ENCODE data around the gene NDUFA9. TPM values are rescaled to one million over a fixed set of nuclear protein-coding genes. Genes with fewer than 3 reads are reported as not detected.

Gene NDUFA9
- total RNA-seq, 3 donors from 2014 or later, result 136 to 198 (median 186) TPM

GRCh38 chr12:4609071-4609470 lies 39.8 kb upstream of the NDUFA9 start:
- no peak for DNase-seq
- intact Hi-C loops (cut with DNase I, micrococcal nuclease), result loop anchor here in 1 of 2 donors (10.0 kb wide), 1 partner anchor 146 kb away; no protein-coding TSS in a partner anchor
- H3K4me3 ChIP-seq, result no peak overlapping the region

DNA sequence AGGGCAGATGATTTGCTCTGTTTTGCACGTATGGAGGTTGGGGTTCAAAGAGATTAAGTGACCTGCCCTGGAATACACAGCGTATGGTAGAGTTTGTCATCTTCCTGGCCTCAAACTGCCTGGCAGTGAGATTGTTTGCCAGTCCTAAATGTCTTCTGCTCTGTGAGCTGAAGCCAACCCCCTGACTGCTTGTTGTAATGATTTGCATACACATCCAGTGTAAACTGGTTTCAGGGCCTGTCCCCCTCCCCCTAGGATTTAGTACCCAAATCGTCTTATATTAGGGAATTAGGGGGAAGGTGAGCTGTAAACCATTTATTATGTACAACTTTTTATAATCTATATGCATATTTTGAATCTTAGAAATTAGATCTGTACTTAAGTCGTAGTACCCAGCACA lies 38.4 kb upstream of the NDUFA9 start:
- DNase-seq (no peak), ATAC-seq (no peak)
- intact Hi-C loops (cut with DNase I, micrococcal nuclease), result no loop called here
- H3K9me3 ChIP-seq, result no peaks in the 10 kb centered on the region
- H3K4me3 ChIP-seq, result no peak overlapping the region
- peaks cover 2% of the 10 kb centered on the region for H3K4me1 ChIP-seq (ENCODE audit: low read depth)
- no peaks in the 10 kb centered on the region for H3K36me3 ChIP-seq (ENCODE audit: low read depth)
- TF ChIP-seq, protein P1, sequence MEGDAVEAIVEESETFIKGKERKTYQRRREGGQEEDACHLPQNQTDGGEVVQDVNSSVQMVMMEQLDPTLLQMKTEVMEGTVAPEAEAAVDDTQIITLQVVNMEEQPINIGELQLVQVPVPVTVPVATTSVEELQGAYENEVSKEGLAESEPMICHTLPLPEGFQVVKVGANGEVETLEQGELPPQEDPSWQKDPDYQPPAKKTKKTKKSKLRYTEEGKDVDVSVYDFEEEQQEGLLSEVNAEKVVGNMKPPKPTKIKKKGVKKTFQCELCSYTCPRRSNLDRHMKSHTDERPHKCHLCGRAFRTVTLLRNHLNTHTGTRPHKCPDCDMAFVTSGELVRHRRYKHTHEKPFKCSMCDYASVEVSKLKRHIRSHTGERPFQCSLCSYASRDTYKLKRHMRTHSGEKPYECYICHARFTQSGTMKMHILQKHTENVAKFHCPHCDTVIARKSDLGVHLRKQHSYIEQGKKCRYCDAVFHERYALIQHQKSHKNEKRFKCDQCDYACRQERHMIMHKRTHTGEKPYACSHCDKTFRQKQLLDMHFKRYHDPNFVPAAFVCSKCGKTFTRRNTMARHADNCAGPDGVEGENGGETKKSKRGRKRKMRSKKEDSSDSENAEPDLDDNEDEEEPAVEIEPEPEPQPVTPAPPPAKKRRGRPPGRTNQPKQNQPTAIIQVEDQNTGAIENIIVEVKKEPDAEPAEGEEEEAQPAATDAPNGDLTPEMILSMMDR (IDR thresholded peaks at IDR 0.05), result no peak

More at GRCh38 chr12:4609071-4609470, 39.8 kb upstream of the NDUFA9 start:
- no peaks in the 10 kb centered on the region for H3K36me3 ChIP-seq (ENCODE audit: low read depth)
- ATAC-seq, result no peak
- peaks cover 3% of the 10 kb centered on the region for H3K4me1 ChIP-seq (ENCODE audit: low read depth)
- H3K9me3 ChIP-seq, result no peaks in the 10 kb centered on the region
- TF ChIP-seq, protein P1 (IDR thresholded peaks at IDR 0.05), result no peak

- TF ChIP-seq, protein P1 (IDR thresholded peaks at IDR 0.05), result no peak
- Histone ChIP-seq H3K9me3 (no peaks in the 10 kb centered on the region), H3K4me1 (ENCODE audit: low read depth) (no peaks in the 10 kb centered on the region), H3K36me3 (ENCODE audit: low read depth) (no peaks in the 10 kb centered on the region), H3K4me3 (no peak overlapping the region)
- no peak for ATAC-seq
- DNase-seq, result no peak
- intact Hi-C loops (cut with DNase I, micrococcal nuclease), result no loop called here
Observed at GRCh38 chr12:4615667-4616066, 33.2 kb upstream of the NDUFA9 start.

- H3K4me1 ChIP-seq (ENCODE audit: low read depth), result no peaks in the 10 kb centered on the region
- intact Hi-C loops (cut with DNase I, micrococcal nuclease), result no loop called here
- H3K4me3 ChIP-seq, result no peak overlapping the region
- DNase-seq, result no peak
- ATAC-seq, result no peak
- TF ChIP-seq, protein P1 (IDR thresholded peaks at IDR 0.05), result no peak
- no peaks in the 10 kb centered on the region for H3K36me3 ChIP-seq (ENCODE audit: low read depth)
- H3K9me3 ChIP-seq, result no peaks in the 10 kb centered on the region
Observed at GRCh38 chr12:4621511-4621910, 27.4 kb upstream of the NDUFA9 start.

- Histone ChIP-seq H3K4me1 (ENCODE audit: low read depth) (no peaks in the 10 kb centered on the region), H3K36me3 (ENCODE audit: low read depth) (no peaks in the 10 kb centered on the region), H3K4me3 (no peak overlapping the region), H3K9me3 (no peaks in the 10 kb centered on the region)
- ATAC-seq (no peak), DNase-seq (no peak)
- TF ChIP-seq, protein P1 (IDR thresholded peaks at IDR 0.05), result no peak
- intact Hi-C loops (cut with DNase I, micrococcal nuclease), result no loop called here
Observed at GRCh38 chr12:4626543-4626942, 22.4 kb upstream of the NDUFA9 start.

DNA sequence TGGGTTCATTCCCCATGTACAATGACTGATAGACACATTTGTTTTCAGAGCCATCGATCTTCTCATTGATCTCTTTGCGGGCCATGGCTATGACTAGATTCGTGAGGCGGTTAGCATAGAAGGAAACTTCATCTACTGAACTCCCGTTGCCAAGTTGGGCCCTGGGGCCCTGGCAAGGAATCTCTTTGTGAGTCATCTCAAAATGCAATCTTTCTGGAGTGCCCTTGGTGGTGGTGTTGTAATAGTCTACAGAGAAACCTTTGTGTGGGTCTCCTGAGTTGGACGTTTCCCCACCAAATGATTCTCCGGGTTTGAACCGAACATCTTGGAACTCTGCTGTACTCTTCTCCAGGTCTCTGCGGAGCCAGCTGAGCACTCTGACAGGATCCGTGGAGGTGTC lies 20.5 kb upstream of the NDUFA9 start:
- no peak for ATAC-seq
- H3K4me3 ChIP-seq, result no peak overlapping the region
- TF ChIP-seq, protein P1 (IDR thresholded peaks at IDR 0.05), result no peak
- no peaks in the 10 kb centered on the region for H3K9me3 ChIP-seq
- H3K4me1 ChIP-seq (ENCODE audit: low read depth), result no peaks in the 10 kb centered on the region
- no peaks in the 10 kb centered on the region for H3K36me3 ChIP-seq (ENCODE audit: low read depth)
- no peak for DNase-seq
- intact Hi-C loops (cut with DNase I, micrococcal nuclease), result no loop called here

Measured in mucosa of descending colon (tissue), 3 donors.